H9 (cell line): ENCODE results near the gene CDKL4. TPM values are rescaled to one million over a fixed set of nuclear protein-coding genes. Genes with fewer than 3 reads are reported as not detected.

Experiments used
- DNase-seq: peaks from one replicate; pipeline ENCODE4 v3.0.0-alpha.2; 2017
- H2AFZ ChIP-seq: one replicate; pipeline ENCODE4 v1.6.1; 2013; ENCODE audit warnings: mild to moderate bottlenecking, low read length, control low read depth, moderate library complexity
- H2AK5ac ChIP-seq: 2 replicates; pipeline ENCODE4 v1.6.1; 2013; ENCODE audit warnings: low read length, control low read depth, mixed read lengths; ENCODE audit not compliant: insufficient read length
- H2BK120ac ChIP-seq: one replicate; pipeline ENCODE4 v1.6.1; 2013; ENCODE audit warnings: low read depth, mild to moderate bottlenecking, low read length, control low read depth, inconsistent platforms; ENCODE audit not compliant: poor library complexity, severe bottlenecking
- H2BK12ac ChIP-seq: 2 replicates; pipeline ENCODE4 v1.6.1; 2013; ENCODE audit warnings: low read length, control low read depth, mixed read lengths, low read depth; ENCODE audit not compliant: insufficient read length
- H2BK15ac ChIP-seq: 2 replicates; pipeline ENCODE4 v1.6.1; 2013; ENCODE audit warnings: low read depth, low read length, control low read depth
- H2BK20ac ChIP-seq: one replicate; pipeline ENCODE4 v1.6.1; 2013; ENCODE audit warnings: low read depth, mild to moderate bottlenecking, low read length, control low read depth, inconsistent platforms; ENCODE audit not compliant: poor library complexity, severe bottlenecking
- H2BK5ac ChIP-seq: 2 replicates; pipeline ENCODE4 v1.6.1; 2013; ENCODE audit warnings: low read length, control low read depth, mixed read lengths; ENCODE audit not compliant: insufficient read length
- H3K14ac ChIP-seq: 2 replicates; pipeline ENCODE4 v1.6.1; 2013; ENCODE audit warnings: low read length, control low read depth; ENCODE audit not compliant: insufficient read depth
- H3K18ac ChIP-seq: 2 replicates; pipeline ENCODE4 v1.6.1; 2013; ENCODE audit warnings: low read depth, mild to moderate bottlenecking, mixed read lengths, low read length, control low read depth; ENCODE audit not compliant: insufficient read length
- H3K23ac ChIP-seq: 2 replicates; pipeline ENCODE4 v1.6.1; 2013; ENCODE audit warnings: low read length, control low read depth, mixed read lengths, low read depth; ENCODE audit not compliant: insufficient read length
- H3K23me2 ChIP-seq: 2 replicates; pipeline ENCODE4 v1.6.1; 2013; ENCODE audit warnings: low read depth, mild to moderate bottlenecking, mixed read lengths, low read length, control low read depth; ENCODE audit not compliant: insufficient read length, poor library complexity, severe bottlenecking
- H3K27ac ChIP-seq: 2 replicates; pipeline ENCODE4 v1.5.1; 2013; ENCODE audit warnings: low read length, control low read depth, mixed read lengths, low read depth; ENCODE audit not compliant: insufficient read length
- H3K27me3 ChIP-seq: 2 replicates; pipeline ENCODE4 v1.6.1; 2013; ENCODE audit warnings: low read length, control low read depth, inconsistent platforms; ENCODE audit not compliant: insufficient read depth
- H3K4ac ChIP-seq: 2 replicates; pipeline ENCODE4 v1.6.1; 2013; ENCODE audit warnings: low read depth, mild to moderate bottlenecking, control low read depth, inconsistent platforms, low read length, moderate library complexity
- H3K4me1 ChIP-seq: 2 replicates; pipeline ENCODE4 v1.6.1; 2013; ENCODE audit warnings: low read length, control low read depth, inconsistent platforms; ENCODE audit not compliant: insufficient read depth
- H3K4me2 ChIP-seq: 2 replicates; pipeline ENCODE4 v1.6.1; 2013; ENCODE audit warnings: low read length, control low read depth, mixed read lengths; ENCODE audit not compliant: insufficient read length, insufficient read depth
- H3K56ac ChIP-seq: 2 replicates; pipeline ENCODE4 v1.6.1; 2013; ENCODE audit warnings: low read depth, mild to moderate bottlenecking, mixed read lengths, low read length, control low read depth; ENCODE audit not compliant: insufficient read length
- H3K79me1 ChIP-seq: 2 replicates; pipeline ENCODE4 v1.6.1; 2013; ENCODE audit warnings: low read depth, mild to moderate bottlenecking, moderate library complexity, low read length, control low read depth, inconsistent platforms; ENCODE audit not compliant: insufficient read depth, poor library complexity, severe bottlenecking
- H3K79me2 ChIP-seq: 2 replicates; pipeline ENCODE4 v1.6.1; 2013; ENCODE audit warnings: low read length, control low read depth, inconsistent platforms; ENCODE audit not compliant: insufficient read depth
- H3K9ac ChIP-seq: 2 replicates; pipeline ENCODE4 v1.6.1; 2013; ENCODE audit warnings: low read length, control low read depth, mixed read lengths; ENCODE audit not compliant: insufficient read length; ENCODE audit errors: extremely low read depth
- H3K9me3 ChIP-seq: one replicate; pipeline ENCODE4 v1.6.1; 2013; ENCODE audit warnings: low read depth, low read length, inconsistent platforms; ENCODE audit not compliant: control insufficient read depth
- H3T11ph ChIP-seq: one replicate; pipeline ENCODE4 v1.6.1; 2013; ENCODE audit warnings: mild to moderate bottlenecking, low read length, control low read depth, inconsistent platforms
- H4K20me1 ChIP-seq: one replicate; pipeline ENCODE4 v1.6.1; 2013; ENCODE audit not compliant: control insufficient read depth, insufficient read length, insufficient read depth
- H4K5ac ChIP-seq: 2 replicates; pipeline ENCODE4 v1.6.1; 2013; ENCODE audit warnings: low read depth, mild to moderate bottlenecking, mixed read lengths, low read length, control low read depth; ENCODE audit not compliant: insufficient read length
- H4K8ac ChIP-seq: replicated peaks from 2 replicates; pipeline ENCODE4 v1.6.1; 2013; ENCODE audit warnings: low read length, control low read depth, mixed read lengths, low read depth; ENCODE audit not compliant: insufficient read length
- H4K91ac ChIP-seq: 2 replicates; pipeline ENCODE4 v1.6.1; 2013; ENCODE audit warnings: low read depth, mild to moderate bottlenecking, moderate library complexity, mixed read lengths, low read length, control low read depth; ENCODE audit not compliant: insufficient read length
- H3K27ac Mint-ChIP-seq, 3 experiments: 2 replicates in 2 of 3; 3 replicates in 1 of 3; pipeline ENCODE4 v1.8.0; 2020 to 2021; ENCODE audit warnings: mixed read lengths in 3 of 3, mild to moderate bottlenecking in 1 of 3, moderate library complexity in 1 of 3
- H3K27me3 Mint-ChIP-seq: 2 replicates; pipeline ENCODE4 v1.8.0; 2021; ENCODE audit warnings: low read depth, mild to moderate bottlenecking, moderate library complexity, mixed read lengths
- H3K36me3 Mint-ChIP-seq, 3 experiments: 2 replicates in 2 of 3; 3 replicates in 1 of 3; pipeline ENCODE4 v1.8.0; 2020 to 2021; ENCODE audit warnings: low read depth in 3 of 3, mixed read lengths in 3 of 3; ENCODE audit not compliant: insufficient read depth in 1 of 3
- H3K4me1 Mint-ChIP-seq, 2 experiments: 2 replicates each; pipeline ENCODE4 v1.8.0; 2020; ENCODE audit warnings: mixed read lengths in 2 of 2
- H3K4me3 Mint-ChIP-seq, 2 experiments: 2 replicates in 1 of 2; 3 replicates in 1 of 2; pipeline ENCODE4 v1.8.0; 2020 to 2021; ENCODE audit warnings: mild to moderate bottlenecking in 2 of 2, mixed read lengths in 2 of 2, moderate library complexity in 1 of 2
- H3K9me3 Mint-ChIP-seq, 2 experiments: 2 replicates in 1 of 2; 3 replicates in 1 of 2; pipeline ENCODE4 v1.8.0; 2020; ENCODE audit warnings: mild to moderate bottlenecking in 2 of 2, mixed read lengths in 2 of 2, moderate library complexity in 1 of 2
- CTCF ChIP-seq: fragments of 200-600 bp; sonication (generic); conservative IDR thresholded peaks from 3 replicates; pipeline ENCODE4 v1.8.0; 2021; ENCODE audit warnings: antibody characterized with exemption, mild to moderate bottlenecking
- WGBS: extraction: QIAGEN DNeasy Blood & Tissue Kit; methylation state at CpG from one replicate; pipeline ENCODE4 v1.1.7; 2013; ENCODE audit warnings: missing lambda C conversion rate, low lambda C conversion rate, mixed read lengths; ENCODE audit not compliant: insufficient read length; ENCODE audit errors: extremely low coverage; 5-methylcytosine and 5-hydroxymethylcytosine counted together
- total RNA-seq: library from RNA; stranded (reverse); gene quantifications from 2 replicates; pipeline ENCODE4 v1.2.1, GENCODE V29; 2021

The CDKL4 gene
- total RNA-seq, 1 experiment from 2014 or later, result not detected

GRCh38 chr2:39260087-39260486 is 16.3 kb upstream of the CDKL4 start:
- Histone ChIP-seq H4K5ac (no peak overlapping the region), H4K91ac (no peak overlapping the region), H3K27ac (no peak overlapping the region), H3K18ac (no peak overlapping the region), H2BK120ac (no peak overlapping the region), H3K4ac (no peak overlapping the region), H2BK5ac (no peak overlapping the region), H4K20me1 (no peaks in the 10 kb centered on the region), H2BK20ac (no peak overlapping the region), H3K4me1 (no peaks in the 10 kb centered on the region), H4K8ac (no peak overlapping the region), H3T11ph (no peak overlapping the region), H2BK15ac (no peak overlapping the region), H3K23me2 (no peaks in the 10 kb centered on the region), H3K4me2 (no peak overlapping the region), H3K14ac (no peak overlapping the region), H3K23ac (no peak overlapping the region), H3K9ac (no peak overlapping the region), H3K9me3 (no peaks in the 10 kb centered on the region), H3K56ac (no peak overlapping the region), H2AFZ (no peak overlapping the region), H2BK12ac (no peak overlapping the region), H3K79me2 (no peaks in the 10 kb centered on the region), H2AK5ac (no peak overlapping the region), H3K79me1 (no peaks in the 10 kb centered on the region), H3K27me3 (no peaks in the 10 kb centered on the region)
- no peak for DNase-seq
- Mint-ChIP-seq H3K4me1 (no peaks in the 10 kb centered on the region), H3K27me3 (no peaks in the 10 kb centered on the region), H3K27ac (no peak overlapping the region; a peak in 1 of 7 replicates), H3K36me3 (peaks cover 27 to 45% (median 33%) of the 10 kb centered on the region in 3 experiments), H3K9me3 (no peaks in the 10 kb centered on the region; a peak in 1 of 5 replicates), H3K4me3 (no peak overlapping the region)
- WGBS, result no CpG with 5 or more reads among the region's 4 CpGs
- no peak for TF ChIP-seq CTCF
